Activated CD4-positive, alpha-beta T cell treated with anti-CD3 and anti-CD28 coated beads, Interleukin-2, amount 10 ng/mL, durations not matched to agents 24 days and 14 days (primary cell): Measurements from ENCODE around the gene SH3D21. TPM values are rescaled to one million over a fixed set of nuclear protein-coding genes. Genes with fewer than 3 reads are reported as not detected.

Source experiments
- DNase-seq: peaks from one replicate; pipeline ENCODE4 v3.0.0; 2022
- H3K27ac Mint-ChIP-seq: one replicate; pipeline ENCODE4 v1.8.0; 2022; ENCODE audit warnings: mild to moderate bottlenecking, mixed read lengths
- H3K27me3 Mint-ChIP-seq: one replicate; pipeline ENCODE4 v1.8.0; 2022; ENCODE audit warnings: mixed read lengths
- H3K36me3 Mint-ChIP-seq: one replicate; pipeline ENCODE4 v1.8.0; 2022; ENCODE audit warnings: low read depth, mild to moderate bottlenecking, mixed read lengths
- H3K4me1 Mint-ChIP-seq: one replicate; pipeline ENCODE4 v1.8.0; 2021; ENCODE audit warnings: mixed read lengths
- H3K4me3 Mint-ChIP-seq: one replicate; pipeline ENCODE4 v1.8.0; 2022; ENCODE audit warnings: mild to moderate bottlenecking, moderate library complexity, mixed read lengths
- H3K9me3 Mint-ChIP-seq: one replicate; pipeline ENCODE4 v1.8.0; 2021; ENCODE audit warnings: mixed read lengths
- intact Hi-C: fragments of 100-400 bp; cut with micrococcal nuclease; formaldehyde crosslinking; loops from one replicate; pipeline ENCODE4 v1.15.1; 2023
- total RNA-seq: library from RNA; stranded (reverse); gene quantifications from 2 replicates; pipeline ENCODE4 v1.2.3, GENCODE V29; 2022

SH3D21 gene
- total RNA-seq, 1 donor from 2014 or later: 17.0 TPM

DNA sequence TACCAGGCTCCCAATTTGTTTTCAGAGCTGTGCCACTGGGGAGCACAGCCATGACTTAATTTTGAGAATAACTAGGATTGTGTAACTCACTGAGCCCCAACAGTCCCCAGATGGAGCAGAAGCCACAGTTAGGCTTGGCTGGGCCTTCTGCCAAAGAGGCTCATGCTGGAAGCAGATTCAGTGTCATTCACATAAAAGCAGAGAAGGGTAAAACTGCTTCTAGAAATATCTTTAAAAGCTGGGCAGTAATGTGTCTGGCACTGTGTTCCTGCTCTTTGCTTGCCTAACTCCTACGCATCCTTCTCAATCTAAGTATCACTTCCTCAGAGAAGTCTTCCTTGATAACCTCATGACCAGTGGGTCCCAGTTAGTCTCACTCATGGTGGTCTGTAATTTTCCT, 59.2 kb downstream of the SH3D21 start:
- intact Hi-C loops: loop anchor here (5.0 kb wide), 2 partner anchors 43 to 58 kb away; partner anchors contain the start of genes EVA1B and SH3D21
- H3K4me1 Mint-ChIP-seq: peaks cover 41% of the 10 kb centered on the region

DNA sequence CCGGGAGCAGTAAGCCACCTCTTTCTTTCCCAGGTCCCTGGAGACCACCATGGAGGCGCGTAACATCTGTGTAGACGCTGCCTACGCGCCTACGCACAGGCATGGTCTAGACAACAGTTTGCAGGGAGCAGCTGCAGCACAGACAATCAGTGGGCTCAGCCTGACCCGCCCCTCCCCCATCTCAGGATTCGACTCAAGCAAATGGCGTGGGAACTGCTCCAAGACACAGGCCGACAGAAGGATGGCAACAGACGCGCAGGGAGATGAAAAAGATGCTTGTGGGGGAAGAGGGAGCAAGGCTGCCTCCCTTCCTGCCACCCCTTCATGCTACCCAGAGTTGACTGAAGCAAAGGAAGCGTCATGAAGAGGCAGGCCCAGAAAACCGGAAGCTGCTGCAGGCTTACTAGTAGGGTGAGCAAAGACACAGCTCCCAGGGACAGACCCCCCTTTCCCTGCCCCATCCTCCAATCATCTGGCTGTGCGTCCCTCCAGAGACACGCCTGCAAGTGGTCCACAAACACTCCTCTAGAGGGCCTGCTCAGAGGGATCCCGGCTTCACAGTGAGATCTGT, 60.0 kb downstream of the SH3D21 start:
- Mint-ChIP-seq H3K4me3 (peak overlapping the region; percentile 45), H3K27ac (peak overlapping the region; percentile 85), H3K9me3 (no peaks in the 10 kb centered on the region), H3K27me3 (no peaks in the 10 kb centered on the region), H3K36me3 (peaks cover 20% of the 10 kb centered on the region), H3K4me1 (peaks cover 40% of the 10 kb centered on the region)
- peak; percentile 89 for DNase-seq
- intact Hi-C loops: loop anchor here (5.0 kb wide), 2 partner anchors 44 to 59 kb away; partner anchors contain the start of genes EVA1B and SH3D21

More for the DNA sequence above, 59.2 kb downstream of the SH3D21 start:
- H3K36me3 Mint-ChIP-seq: peaks cover 20% of the 10 kb centered on the region
- DNase-seq: no peak
- no peaks in the 10 kb centered on the region for H3K9me3 Mint-ChIP-seq
- H3K27me3 Mint-ChIP-seq: no peaks in the 10 kb centered on the region
- no peak overlapping the region for H3K4me3 Mint-ChIP-seq
- peak overlapping the region; percentile 85 for H3K27ac Mint-ChIP-seq

DNA sequence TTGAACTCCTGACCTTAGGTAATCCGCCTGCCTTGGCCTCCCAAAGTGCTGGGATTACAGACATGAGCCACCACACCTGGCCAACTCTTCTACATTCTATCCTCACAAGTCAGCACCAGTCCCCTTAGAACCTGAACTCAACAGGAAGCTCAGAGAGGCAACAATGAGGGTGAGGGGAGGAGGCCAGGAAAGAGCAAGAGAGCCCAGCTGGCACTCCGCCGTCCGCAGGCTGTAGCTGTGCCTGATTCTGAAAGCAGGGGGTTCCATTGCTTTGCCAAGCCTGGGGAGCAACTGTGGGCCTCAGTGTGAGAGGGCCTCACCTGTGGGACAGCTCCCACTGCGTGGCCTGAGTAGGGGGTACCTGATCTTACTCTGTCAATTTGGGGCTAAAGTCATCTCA, 60.9 kb downstream of the SH3D21 start:
- H3K9me3 Mint-ChIP-seq: no peaks in the 10 kb centered on the region
- H3K4me1 Mint-ChIP-seq: peaks cover 37% of the 10 kb centered on the region

DNA sequence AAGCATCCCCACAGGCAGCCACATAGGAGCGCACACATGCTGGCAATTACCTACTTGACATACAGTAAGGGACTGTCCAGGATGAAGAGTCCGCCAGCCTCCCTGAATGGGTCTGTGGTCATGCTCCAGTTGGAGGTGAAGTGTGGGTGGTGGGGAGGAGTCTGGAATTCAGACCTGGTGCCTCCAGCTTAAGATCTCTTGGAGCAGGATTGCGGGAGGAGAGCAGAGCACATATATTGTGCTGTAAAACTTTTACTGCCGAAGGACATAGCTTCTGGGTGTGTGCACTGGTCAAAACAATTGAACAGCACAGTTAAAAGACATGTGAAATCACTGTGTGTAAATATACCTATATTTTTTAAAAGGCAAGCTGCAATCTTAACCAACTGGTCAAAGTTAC, 61.6 kb downstream of the SH3D21 start:
- Mint-ChIP-seq H3K4me3 (no peak overlapping the region), H3K36me3 (peaks cover 16% of the 10 kb centered on the region), H3K9me3 (no peaks in the 10 kb centered on the region), H3K27me3 (no peaks in the 10 kb centered on the region), H3K4me1 (peaks cover 41% of the 10 kb centered on the region), H3K27ac (peak overlapping the region; percentile 85)
- intact Hi-C loops: loop anchor here (2.0 to 5.0 kb wide), 5 partner anchors 25 to 269 kb away; partner anchors contain the start of genes EVA1B and SH3D21
- no peak for DNase-seq

More for the DNA sequence above, 60.9 kb downstream of the SH3D21 start:
- Mint-ChIP-seq H3K27me3 (no peaks in the 10 kb centered on the region), H3K36me3 (peaks cover 15% of the 10 kb centered on the region), H3K27ac (peak overlapping the region; percentile 85), H3K4me3 (no peak overlapping the region)
- intact Hi-C loops: loop anchor here (5.0 kb wide), 2 partner anchors 45 to 60 kb away; partner anchors contain the start of genes EVA1B and SH3D21
- peak; percentile 71 for DNase-seq

GRCh38 chr1:36369061-36369861, 63.1 kb downstream of the SH3D21 start:
- peak; percentile 95 for DNase-seq
- Mint-ChIP-seq H3K4me1 (peaks cover 55% of the 10 kb centered on the region), H3K9me3 (no peaks in the 10 kb centered on the region), H3K4me3 (no peak overlapping the region), H3K36me3 (peaks cover 13% of the 10 kb centered on the region), H3K27ac (peak overlapping the region; percentile 78), H3K27me3 (no peaks in the 10 kb centered on the region)
- intact Hi-C loops: loop anchor here (2.0 to 5.0 kb wide), 5 partner anchors 26 to 270 kb away; partner anchors contain the start of genes EVA1B and SH3D21

Other genes with a start within 250 kb of the SH3D21 start
- gene TEKT2, start 222.3 kb upstream of the SH3D21 start, total RNA-seq: not detected in 2 replicates
- 35.3 and 38.8 TPM in 2 replicates for gene ADPRS, start 217.5 kb upstream of the SH3D21 start, total RNA-seq
- gene COL8A2, start 181.1 kb upstream of the SH3D21 start, total RNA-seq: 0.12 TPM in 2 replicates
- 71.2 and 72.4 TPM in 2 replicates for gene TRAPPC3, start 156.9 kb upstream of the SH3D21 start, total RNA-seq
- gene MAP7D1, start 150.2 kb upstream of the SH3D21 start, total RNA-seq: 170 and 177 TPM in 2 replicates
- gene THRAP3, start 81.9 kb upstream of the SH3D21 start, total RNA-seq: 157 and 161 TPM in 2 replicates
- 7.5 and 9.0 TPM in 2 replicates for gene EVA1B, start 17.3 kb downstream of the SH3D21 start, total RNA-seq
- gene STK40, start 79.6 kb downstream of the SH3D21 start, total RNA-seq: 40.6 and 51.3 TPM in 2 replicates
- 58.6 and 61.6 TPM in 2 replicates for gene LSM10, start 91.5 kb downstream of the SH3D21 start, total RNA-seq
- 0.82 and 0.92 TPM in 2 replicates for gene OSCP1, start 144.1 kb downstream of the SH3D21 start, total RNA-seq
- 117 and 126 TPM in 2 replicates for gene MRPS15, start 158.0 kb downstream of the SH3D21 start, total RNA-seq
- gene CSF3R, start 176.5 kb downstream of the SH3D21 start, total RNA-seq: 0.07 and 0.16 TPM in 2 replicates